Posterior cingulate gyrus (tissue), 11 donors: ENCODE measurements around the gene RIMS3.
"Not testable (repeated sequence)": the region's sequence is repeated elsewhere in the genome, so short reads cannot be mapped to it uniquely, and the experiment has no call there.

Experiments
- DNase-seq, 10 donors: peaks; one replicate each; pipeline versions ENCODE4 v3.0.0 to v3.0.0-alpha.2; 2020 to 2021; ENCODE audit warnings: mixed read lengths in 3 of 10
- intact Hi-C: fragments of 100-400 bp; cut with DNase I; formaldehyde crosslinking; loops from one replicate; pipeline ENCODE4 v1.15.1; 2023

RIMS3 gene

GRCh38 chr1:40635763-40636500 lies 29.6 kb downstream of the RIMS3 start:
- intact Hi-C loops: no loop called here
- DNase-seq: peak in 1 of 10 donors; percentile 72

GRCh38 chr1:40634901-40635655 lies 30.4 kb downstream of the RIMS3 start:
- DNase-seq: no peak
- intact Hi-C loops: no loop called here

GRCh38 chr1:40633931-40634376 lies 31.5 kb downstream of the RIMS3 start:
- intact Hi-C loops: no loop called here
- DNase-seq: peak in 2 of 10 donors; percentile 7 to 28

GRCh38 chr1:40633523-40633922 lies 32.0 kb downstream of the RIMS3 start:
- intact Hi-C loops: no loop called here
- DNase-seq: no peak

GRCh38 chr1:40630488-40631223 lies 34.8 kb downstream of the RIMS3 start:
- intact Hi-C loops: no loop called here
- DNase-seq: no peak

- DNase-seq, intact Hi-C loops: not testable (repeated sequence)
These were observed 35.9 kb downstream of the RIMS3 start for GRCh38 chr1:40629546-40629945.

GRCh38 chr1:40628903-40629292 lies 36.6 kb downstream of the RIMS3 start:
- DNase-seq: no peak
- intact Hi-C loops: no loop called here

GRCh38 chr1:40627987-40628902 lies 37.2 kb downstream of the RIMS3 start:
- DNase-seq: no peak
- intact Hi-C loops: no loop called here

GRCh38 chr1:40626383-40626770 lies 39.1 kb downstream of the RIMS3 start:
- peak in 1 of 10 donors; percentile 66 for DNase-seq
- intact Hi-C loops: no loop called here

- intact Hi-C loops: no loop called here
- DNase-seq: peak in 1 of 10 donors; percentile 65
These were observed 39.8 kb downstream of the RIMS3 start for GRCh38 chr1:40625476-40626382.

GRCh38 chr1:40625076-40625475 lies 40.4 kb downstream of the RIMS3 start:
- DNase-seq: peak in 6 of 10 donors; percentile 39 to 92 (median 62)
- intact Hi-C loops: no loop called here

GRCh38 chr1:40622936-40623629 lies 42.4 kb downstream of the RIMS3 start:
- intact Hi-C loops: no loop called here
- peak in 5 of 10 donors; percentile 37 to 88 (median 56) for DNase-seq

- DNase-seq: no peak
- intact Hi-C loops: no loop called here
These were observed 43.5 kb downstream of the RIMS3 start for GRCh38 chr1:40621821-40622450.

- DNase-seq: no peak
- intact Hi-C loops: no loop called here
These were observed 44.8 kb downstream of the RIMS3 start for GRCh38 chr1:40620586-40621210.

- intact Hi-C loops: no loop called here
- DNase-seq: peak in 1 of 10 donors; percentile 59
These were observed 45.3 kb downstream of the RIMS3 start for GRCh38 chr1:40620150-40620549.

GRCh38 chr1:40618108-40618507 lies 47.4 kb downstream of the RIMS3 start:
- DNase-seq: no peak
- intact Hi-C loops: loop anchor here (10.0 kb wide), 1 partner anchor 167 kb away; the partner anchor contains the start of gene KCNQ4

- peak in 8 of 10 donors; percentile 35 to 92 (median 72) for DNase-seq
These were observed 53.1 kb downstream of the RIMS3 start for GRCh38 chr1:40612345-40612831.

More at GRCh38 chr1:40612345-40612831, 53.1 kb downstream of the RIMS3 start:
- intact Hi-C loops: loop anchor here (5.0 to 10.0 kb wide), 3 partner anchors 55 to 235 kb away; partner anchors contain the start of genes KCNQ4 and RIMS3
